Activated CD4-positive, alpha-beta T cell treated with anti-CD3 and anti-CD28 coated beads for 36 hours (primary cell): ENCODE data around the gene SLC49A3. TPM values are rescaled to one million over a fixed set of nuclear protein-coding genes. Genes with fewer than 3 reads are reported as not detected.
A peak's percentile ranks its signal among the peaks of the same experiment; 100 is the strongest.
"Not testable (repeated sequence)": the region's sequence is repeated elsewhere in the genome, so short reads cannot be mapped to it uniquely, and the experiment has no call there.

ENCODE experiments used
- ATAC-seq: fragments of 200-7000 bp; cut with Tn5 transposase; one replicate; pipeline ENCODE4 v1.10.0; 2021; ENCODE audit warnings: mild to moderate bottlenecking, moderate library complexity
- CTCF ChIA-PET: fragments of 350-600 bp; sonication (Branson Sonifier 250); formaldehyde crosslinking; loops from one replicate; lab custom pipeline; 2021; ENCODE audit warnings: antibody characterized with exemption; lab: Charles Lee
- POLR2A ChIA-PET: fragments of 350-600 bp; sonication (Branson Sonifier 250); formaldehyde crosslinking; loops from one replicate; lab custom pipeline; 2021; ENCODE audit warnings: antibody characterized with exemption, inconsistent platforms; lab: Charles Lee
- DNase-seq: peaks from one replicate; pipeline ENCODE4 v3.0.0-alpha.2; 2020
- H3K27ac Mint-ChIP-seq: one replicate; pipeline ENCODE4 v1.8.0; 2021; ENCODE audit warnings: mixed read lengths
- H3K27me3 Mint-ChIP-seq: one replicate; pipeline ENCODE4 v1.8.0; 2021; ENCODE audit warnings: mixed read lengths
- H3K36me3 Mint-ChIP-seq: one replicate; pipeline ENCODE4 v1.8.0; 2021; ENCODE audit warnings: low read depth, mixed read lengths
- H3K4me1 Mint-ChIP-seq: one replicate; pipeline ENCODE4 v1.8.0; 2021; ENCODE audit warnings: mixed read lengths
- H3K4me3 Mint-ChIP-seq: one replicate; pipeline ENCODE4 v1.8.0; 2021; ENCODE audit warnings: mild to moderate bottlenecking, moderate library complexity, mixed read lengths
- H3K9me3 Mint-ChIP-seq: one replicate; pipeline ENCODE4 v1.8.0; 2021; ENCODE audit warnings: low read depth, mixed read lengths
- intact Hi-C, 2 experiments: fragments of 100-400 bp; cut with DNase I in 1 of 2; cut with micrococcal nuclease in 1 of 2; formaldehyde crosslinking; loops; one replicate each; pipeline versions ENCODE4 v1.14.2 to v1.15.1; 2022 to 2024; cut with DNase I, micrococcal nuclease
- total RNA-seq, 2 experiments: library from RNA; stranded (reverse); gene quantifications; one replicate each; pipeline ENCODE4 v1.2.3, GENCODE V29; 2021

The SLC49A3 gene
- total RNA-seq, 2 experiments from 2014 or later = 0.09 to 0.39 TPM

DNA sequence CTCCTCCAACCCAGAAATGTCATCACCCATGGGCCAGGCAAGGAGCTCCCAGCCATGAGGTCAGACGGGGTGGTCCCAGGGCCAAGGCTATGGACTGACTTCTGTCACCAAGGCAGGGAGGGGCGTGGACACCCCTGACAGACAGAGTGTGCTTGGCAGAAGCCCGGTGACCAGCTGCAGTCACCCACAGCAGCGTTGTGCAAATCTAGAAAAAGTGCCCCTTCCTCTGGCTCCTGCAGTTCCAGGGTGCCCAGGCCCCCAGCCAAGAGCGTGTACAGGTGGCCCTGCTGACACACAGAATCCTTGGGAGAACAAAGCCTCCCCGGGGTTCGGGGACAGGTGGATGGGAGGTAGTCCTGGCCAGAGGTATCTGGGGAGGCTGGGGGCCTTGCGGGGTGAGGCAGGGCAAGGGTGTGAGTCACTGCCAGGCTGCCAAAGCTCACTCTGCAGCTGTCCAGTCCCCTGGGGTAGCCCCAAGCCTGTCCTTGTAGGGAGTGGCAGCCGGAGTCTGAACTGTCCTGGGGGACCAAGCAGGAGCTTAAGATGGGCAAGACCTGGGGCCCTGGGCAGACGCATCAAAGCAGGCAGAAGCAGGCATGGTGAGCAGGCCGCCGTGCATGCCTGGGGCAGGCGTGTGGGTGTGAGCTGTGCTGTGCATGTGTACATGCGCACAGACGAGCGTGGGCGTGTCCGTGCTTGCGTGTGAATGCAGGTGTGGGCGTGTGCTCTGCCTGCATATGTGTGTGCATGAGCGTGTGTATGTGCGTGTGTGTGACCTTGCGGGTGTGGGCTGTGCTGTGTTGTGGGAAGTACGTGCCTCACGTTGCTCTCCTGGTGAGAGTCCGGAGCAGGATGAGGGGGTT lies 11.3 kb downstream of the SLC49A3 start:
- POLR2A ChIA-PET = no interaction called here
- peaks cover 8% of the 10 kb centered on the region for H3K36me3 Mint-ChIP-seq

DNA sequence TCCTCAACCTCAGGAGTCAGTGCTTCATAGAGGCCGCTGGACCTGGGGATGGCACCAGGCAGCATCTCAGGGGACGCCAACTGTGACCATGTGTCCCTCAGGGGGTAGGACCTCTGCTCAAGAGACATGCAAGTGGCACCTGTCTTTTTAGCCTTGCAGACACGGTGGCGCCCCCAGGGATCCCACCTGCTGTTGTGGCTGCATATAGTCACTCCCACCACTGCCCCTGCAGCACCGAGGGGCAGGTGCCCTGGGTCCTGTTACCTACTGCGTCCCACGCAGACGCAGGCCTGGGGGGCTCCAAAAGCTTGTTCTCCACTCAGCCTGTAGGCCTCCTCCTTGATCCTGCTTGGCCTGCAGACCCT lies 12.1 kb downstream of the SLC49A3 start:
- POLR2A ChIA-PET = no interaction called here
- no peak for DNase-seq
- Mint-ChIP-seq H3K4me3 (no peak overlapping the region), H3K27ac (no peak overlapping the region), H3K4me1 (peaks cover 17% of the 10 kb centered on the region), H3K9me3 (no peaks in the 10 kb centered on the region), H3K36me3 (peaks cover 12% of the 10 kb centered on the region), H3K27me3 (no peaks in the 10 kb centered on the region)
- CTCF ChIA-PET = no interaction called here
- intact Hi-C loops = loop anchor here (10.0 kb wide), 2 partner anchors 172 to 1198 kb away; partner anchors contain the start of gene NSD2 (in 1 of the 2)
- no peak for ATAC-seq

More for the DNA sequence above, 11.3 kb downstream of the SLC49A3 start:
- DNase-seq (peak; percentile 55), ATAC-seq (no peak)
- no peaks in the 10 kb centered on the region for H3K9me3 Mint-ChIP-seq
- intact Hi-C loops = loop anchor here (10.0 kb wide), 2 partner anchors 173 to 1197 kb away; partner anchors contain the start of gene NSD2 (in 1 of the 2)
- peaks cover 14% of the 10 kb centered on the region for H3K4me1 Mint-ChIP-seq
- CTCF ChIA-PET = interaction anchor here (0.6 kb wide), 1 partner anchor 202 kb away, joined by 4 read pairs; no protein-coding TSS in a partner anchor
- no peak overlapping the region for H3K27ac Mint-ChIP-seq
- H3K27me3 Mint-ChIP-seq = no peaks in the 10 kb centered on the region
- no peak overlapping the region for H3K4me3 Mint-ChIP-seq

DNA sequence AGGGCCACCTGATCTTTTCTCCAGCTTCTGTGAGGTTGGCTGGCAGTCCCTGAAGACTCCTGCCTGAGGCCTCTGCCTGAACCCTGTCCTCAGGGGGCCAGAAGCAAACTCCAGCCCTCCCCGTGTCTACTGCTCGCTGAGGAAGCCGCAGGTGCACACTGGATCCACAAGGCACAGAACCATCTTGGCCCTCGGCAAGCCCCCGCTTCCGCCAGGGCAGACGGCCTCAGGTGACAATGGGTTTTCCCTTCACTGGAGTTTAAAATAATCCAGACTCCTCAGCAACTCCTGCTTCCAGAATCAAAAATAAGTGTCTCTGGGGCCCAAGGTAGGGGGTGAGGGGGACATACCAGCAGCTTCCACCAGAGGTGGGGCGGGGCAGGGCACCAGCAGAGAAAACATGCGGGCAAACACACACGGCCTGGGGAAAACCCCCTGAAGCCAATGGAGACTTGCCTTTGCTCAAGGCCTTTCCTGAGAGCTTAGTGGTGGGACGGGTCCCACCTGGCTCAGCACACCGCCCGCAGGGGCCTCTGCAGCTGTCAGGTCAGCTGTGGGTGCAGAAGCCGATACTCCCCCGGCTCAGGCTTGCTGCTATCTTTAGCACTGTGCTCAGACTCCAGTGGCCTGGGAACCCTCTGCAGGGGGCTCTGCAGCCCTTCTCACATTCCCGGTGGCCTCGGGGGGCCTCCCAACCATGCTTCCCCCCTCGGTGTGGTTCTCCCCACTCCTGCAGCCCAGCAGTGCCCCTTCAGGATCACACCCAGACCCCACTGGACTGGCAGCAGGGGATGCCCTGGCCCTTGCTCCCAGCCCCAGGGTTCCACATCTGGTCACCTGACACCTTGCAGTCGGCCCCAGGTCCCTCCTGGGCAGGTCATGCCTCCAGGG lies 12.7 kb downstream of the SLC49A3 start:
- DNase-seq (peak; percentile 46), ATAC-seq (no peak)
- H3K4me1 Mint-ChIP-seq = peaks cover 17% of the 10 kb centered on the region
- peaks cover 13% of the 10 kb centered on the region for H3K36me3 Mint-ChIP-seq
- intact Hi-C loops = loop anchor here (10.0 kb wide), 2 partner anchors 171 to 1199 kb away; partner anchors contain the start of gene NSD2 (in 1 of the 2)
- no peaks in the 10 kb centered on the region for H3K27me3 Mint-ChIP-seq
- POLR2A ChIA-PET = interaction anchor here (0.5 kb wide), 1 partner anchor 152 kb away, joined by 4 read pairs; no protein-coding TSS in a partner anchor
- H3K4me3 Mint-ChIP-seq = peak overlapping the region; percentile 80
- H3K27ac Mint-ChIP-seq = no peak overlapping the region
- CTCF ChIA-PET = no interaction called here
- H3K9me3 Mint-ChIP-seq = no peaks in the 10 kb centered on the region

DNA sequence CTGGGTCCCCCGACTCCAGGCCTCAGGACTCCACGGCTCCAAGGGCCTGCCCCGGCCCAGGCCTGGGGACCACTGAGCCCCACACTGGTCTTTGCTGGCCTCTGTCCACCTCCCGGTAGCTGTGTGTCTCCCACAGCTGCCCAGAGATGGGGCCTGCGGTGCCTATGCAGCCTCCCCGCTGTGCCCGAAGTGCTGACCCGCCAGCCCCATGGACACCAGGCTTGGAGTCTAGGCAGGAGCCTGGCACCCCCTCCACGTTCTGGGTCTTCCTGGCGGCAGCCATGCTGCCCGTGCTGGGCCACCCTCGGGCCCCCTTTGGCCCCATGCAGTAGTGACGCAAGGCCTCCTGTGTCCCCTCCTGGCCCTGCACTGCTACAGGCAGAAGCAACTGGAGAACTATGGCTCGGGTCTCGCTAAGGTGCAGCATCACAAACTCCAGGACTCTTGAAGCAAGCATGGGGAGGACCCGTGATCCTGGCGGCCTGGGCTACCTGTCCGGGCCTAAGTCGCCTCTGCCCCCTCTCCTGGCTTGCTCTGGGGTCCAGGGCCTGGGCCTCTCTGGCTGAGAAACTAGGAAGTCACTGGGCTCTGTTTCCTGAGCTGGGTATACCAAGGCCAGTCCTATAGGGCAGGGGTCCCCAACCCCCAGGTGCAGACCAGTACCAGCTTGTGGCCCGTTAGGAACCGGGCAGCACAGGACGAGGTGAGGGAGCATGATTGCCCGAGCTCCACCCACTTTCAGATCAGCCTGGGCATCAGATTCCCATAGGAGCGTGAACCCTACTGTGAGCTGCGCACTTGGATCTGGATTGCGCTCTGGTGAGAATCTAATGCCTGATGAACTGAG lies 13.7 kb downstream of the SLC49A3 start:
- H3K4me3 Mint-ChIP-seq = peak overlapping the region; percentile 80
- ChIA-PET CTCF (interaction anchor here (0.6 kb wide), 1 partner anchor 72 kb away, joined by 4 read pairs; no protein-coding TSS in a partner anchor), POLR2A (no interaction called here)
- no peaks in the 10 kb centered on the region for H3K9me3 Mint-ChIP-seq
- H3K27me3 Mint-ChIP-seq = no peaks in the 10 kb centered on the region
- intact Hi-C loops = loop anchor here (10.0 kb wide), 2 partner anchors 170 to 1200 kb away; partner anchors contain the start of gene NSD2 (in 1 of the 2)
- DNase-seq = peak; percentile 39
- H3K27ac Mint-ChIP-seq = peak overlapping the region; percentile 78
- peaks cover 21% of the 10 kb centered on the region for H3K36me3 Mint-ChIP-seq
- peaks cover 13% of the 10 kb centered on the region for H3K4me1 Mint-ChIP-seq
- peak; percentile 4 for ATAC-seq

DNA sequence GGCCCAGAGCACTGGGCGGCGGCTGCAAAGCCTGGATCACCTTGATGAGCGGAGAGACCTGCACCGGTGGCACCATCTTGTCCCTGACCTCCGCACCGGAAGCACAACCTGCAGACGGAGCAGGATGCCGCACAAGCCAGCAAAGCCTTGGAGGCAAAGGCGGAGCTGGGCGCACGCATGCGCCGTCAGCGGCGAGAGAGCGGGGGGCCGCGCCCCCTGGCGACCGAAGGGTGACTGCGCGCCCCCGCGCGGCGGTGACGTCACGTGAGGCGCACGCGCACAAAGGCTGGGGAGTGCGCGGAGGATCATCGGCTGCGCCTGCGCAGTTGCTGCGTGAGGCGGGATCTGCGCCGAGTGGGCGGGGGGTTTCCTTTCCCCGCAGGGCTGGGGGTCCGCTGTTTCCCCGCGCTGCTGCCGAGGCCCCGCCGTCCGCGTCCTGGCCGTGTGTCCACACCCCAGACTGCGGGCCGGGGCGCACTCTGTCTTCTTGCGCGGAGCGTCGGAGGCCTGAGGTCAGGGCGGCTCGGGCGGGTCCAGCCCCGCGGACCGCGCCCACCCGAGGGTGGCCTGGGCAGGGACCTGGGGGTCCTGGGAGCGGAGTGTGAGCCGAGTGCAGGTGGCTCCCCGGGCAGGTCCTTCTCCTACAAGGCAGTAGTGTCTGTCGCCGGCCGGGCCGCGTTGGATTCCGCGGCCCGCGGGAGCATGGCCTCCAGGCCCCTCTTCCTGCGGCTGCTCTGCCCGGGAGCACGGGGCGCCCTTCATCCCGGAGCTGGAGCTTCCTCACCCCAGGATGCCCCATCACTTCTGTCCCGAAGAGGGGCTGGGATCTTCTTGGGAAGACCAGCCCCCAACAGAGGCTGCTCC lies 14.5 kb downstream of the SLC49A3 start, which contains the start of the genes ATP5ME and MYL5:
TSS of gene ATP5ME (minus strand) at position 105 of the 864 bp plus-strand sequence. CDS start at position 76, 29 bp downstream.
TSS of gene MYL5 (plus strand) at position 371 of the 864 bp plus-strand sequence. CDS start 3,485 bp downstream, outside the sequence.
- ATAC-seq (peak; percentile 95), DNase-seq (peak; percentile 98)
- ChIA-PET CTCF (interaction anchor here (0.5 to 0.6 kb wide), 2 partner anchors 72 to 125 kb away, joined by 4 read pairs; no protein-coding TSS in a partner anchor), POLR2A (interaction anchor here (0.7 to 1.0 kb wide), 2 partner anchors 10 to 73 kb away, joined by 3 to 8 read pairs; no protein-coding TSS in a partner anchor)
- Mint-ChIP-seq H3K27me3 (no peaks in the 10 kb centered on the region), H3K27ac (peak within 1 kb of the TSS; percentile 84), H3K4me3 (peak within 1 kb of the TSS; percentile 80), H3K36me3 (peaks cover 21% of the 10 kb centered on the region), H3K4me1 (peaks cover 13% of the 10 kb centered on the region), H3K9me3 (no peaks in the 10 kb centered on the region)
- intact Hi-C loops = loop anchor here (1.0 to 10.0 kb wide), 17 partner anchors 11 to 1200 kb away; partner anchors contain the start of genes PCGF3 (in 2 of the 2), GAK (in 1 of the 2), NSD2 (in 1 of the 2) and PIGG (in 1 of the 2)

DNA sequence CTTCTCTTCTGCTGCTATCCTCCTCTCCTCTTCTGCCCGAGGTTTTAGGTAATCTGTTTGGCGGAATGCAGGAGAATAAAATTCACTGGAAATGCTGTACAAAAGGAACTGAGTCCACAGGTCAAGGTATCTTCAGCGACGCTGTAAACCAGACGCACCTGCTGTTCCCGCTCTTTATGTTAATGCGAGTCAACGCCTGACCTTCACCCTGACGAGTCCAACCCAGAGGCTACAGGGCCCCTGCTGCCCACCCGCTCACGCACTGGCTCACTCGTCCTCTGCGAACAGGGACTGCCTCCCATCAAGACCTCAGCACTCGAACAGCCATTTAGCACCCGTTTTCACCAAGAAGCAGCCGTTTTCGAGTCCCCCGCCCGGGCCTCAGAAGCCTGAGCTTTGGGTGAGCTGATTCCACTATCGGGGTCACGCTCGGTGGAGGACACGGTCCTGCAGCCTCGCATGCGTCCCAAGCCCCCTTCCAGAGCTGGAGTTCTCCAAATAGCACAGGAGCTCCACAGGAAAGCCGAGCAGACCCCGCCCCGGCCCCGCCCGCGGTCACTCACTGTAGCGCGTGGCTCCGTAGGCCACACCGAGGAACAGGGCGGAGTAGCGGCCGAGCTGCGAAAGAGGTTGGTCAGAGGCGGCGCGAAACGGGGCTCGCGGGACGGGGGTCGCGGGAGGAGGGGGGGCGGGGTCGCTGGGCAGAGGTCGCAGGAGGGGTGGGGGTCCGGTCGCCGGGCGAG lies 15.4 kb downstream of the SLC49A3 start:
- peak; percentile 38 for DNase-seq
- intact Hi-C loops = loop anchor here (1.0 to 10.0 kb wide), 17 partner anchors 10 to 1201 kb away; partner anchors contain the start of genes PCGF3 (in 2 of the 2), GAK (in 1 of the 2), NSD2 (in 1 of the 2) and PIGG (in 1 of the 2)

DNA sequence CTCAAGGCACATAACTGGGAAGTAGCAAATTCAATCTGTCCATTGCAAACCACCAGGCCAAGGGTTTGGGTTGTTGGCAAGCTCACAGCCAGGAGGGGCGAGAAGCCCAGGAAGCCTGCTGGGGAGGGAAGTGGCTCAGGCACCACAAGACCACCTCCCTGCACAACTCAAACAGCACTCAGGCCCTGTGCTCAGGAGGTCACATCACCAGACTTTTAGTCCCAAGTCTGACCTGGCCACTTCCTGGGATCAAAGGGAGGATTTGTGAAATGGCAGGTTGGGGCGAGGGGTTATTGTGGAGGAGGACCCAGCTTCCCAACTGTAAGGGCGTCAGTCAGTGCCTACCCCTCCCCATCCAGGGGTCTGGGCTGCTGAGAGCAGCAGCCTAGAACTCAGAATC lies 17.2 kb downstream of the SLC49A3 start:
- Mint-ChIP-seq H3K27me3 (no peaks in the 10 kb centered on the region), H3K36me3 (peaks cover 21% of the 10 kb centered on the region), H3K4me1 (peaks cover 13% of the 10 kb centered on the region), H3K9me3 (no peaks in the 10 kb centered on the region), H3K27ac (no peak overlapping the region), H3K4me3 (no peak overlapping the region)
- ChIA-PET POLR2A (no interaction called here), CTCF (no interaction called here)
- ATAC-seq = no peak
- intact Hi-C loops = loop anchor here (5.0 to 10.0 kb wide), 6 partner anchors 69 to 1203 kb away; partner anchors contain the start of genes NSD2 (in 1 of the 2) and ZNF718 (in 1 of the 2)
- no peak for DNase-seq

More for the DNA sequence above, 15.4 kb downstream of the SLC49A3 start:
- Mint-ChIP-seq H3K4me3 (peak overlapping the region; percentile 80), H3K27ac (peak overlapping the region; percentile 78), H3K36me3 (peaks cover 21% of the 10 kb centered on the region), H3K9me3 (no peaks in the 10 kb centered on the region), H3K4me1 (peaks cover 13% of the 10 kb centered on the region), H3K27me3 (no peaks in the 10 kb centered on the region)
- POLR2A ChIA-PET = interaction anchor here (1.0 kb wide), 1 partner anchor 9 kb away, joined by 8 read pairs; no protein-coding TSS in a partner anchor
- CTCF ChIA-PET = interaction anchor here (0.6 to 1.0 kb wide), 3 partner anchors 18 to 125 kb away, joined by 3 to 4 read pairs (median 3); no protein-coding TSS in a partner anchor
- ATAC-seq = no peak

DNA sequence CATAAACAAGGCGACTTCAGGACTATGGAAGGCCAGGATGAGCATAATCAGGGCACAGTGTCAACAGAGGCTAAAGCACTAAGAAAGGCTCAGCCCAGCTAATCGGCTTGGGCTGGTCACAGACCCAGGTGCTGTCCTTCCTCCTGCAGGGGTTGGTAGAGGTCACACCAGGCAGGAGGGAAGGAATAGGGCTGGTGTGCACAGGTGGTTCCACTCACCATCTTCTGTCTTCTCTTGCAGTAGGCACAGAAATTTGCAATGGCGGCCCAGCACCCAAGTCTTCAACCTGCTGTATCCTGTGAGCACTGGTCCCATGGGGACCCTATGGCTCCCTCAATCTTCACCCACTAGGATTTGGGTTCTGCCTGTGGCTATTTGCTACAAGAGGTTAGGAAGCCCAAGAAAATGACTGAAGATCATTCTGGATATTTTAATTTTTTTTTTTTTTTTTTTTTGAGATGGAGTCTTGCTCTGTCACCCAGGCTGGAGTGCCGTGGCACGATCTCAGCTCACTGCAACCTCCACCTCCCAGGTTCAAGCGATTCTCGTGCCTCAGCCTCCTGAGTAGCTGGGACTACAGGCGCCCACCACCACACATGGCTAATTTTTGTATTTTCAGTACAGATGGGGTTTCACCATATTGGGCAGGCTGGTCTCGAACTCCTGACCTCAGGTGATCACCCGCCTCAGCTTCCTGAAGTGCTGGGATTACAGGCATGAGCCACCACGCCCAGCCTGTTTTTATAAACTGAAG lies 19.0 kb downstream of the SLC49A3 start:
- CTCF ChIA-PET, H3K9me3 Mint-ChIP-seq, DNase-seq, POLR2A ChIA-PET, ATAC-seq, H3K27me3 Mint-ChIP-seq, H3K4me3 Mint-ChIP-seq, H3K27ac Mint-ChIP-seq: not testable (repeated sequence)
- H3K36me3 Mint-ChIP-seq = peaks cover 21% of the 10 kb centered on the region
- intact Hi-C loops = loop anchor here (5.0 to 10.0 kb wide), 6 partner anchors 68 to 1205 kb away; partner anchors contain the start of genes NSD2 (in 1 of the 2) and ZNF718 (in 1 of the 2)
- peaks cover 15% of the 10 kb centered on the region for H3K4me1 Mint-ChIP-seq
